ENCODE data around the gene INPP5F. TPM values are rescaled to one million over a fixed set of nuclear protein-coding genes. Genes with fewer than 3 reads are reported as not detected.

The INPP5F gene
- total RNA-seq, 1 donor from 2014 or later, result 40.9 TPM

DNA sequence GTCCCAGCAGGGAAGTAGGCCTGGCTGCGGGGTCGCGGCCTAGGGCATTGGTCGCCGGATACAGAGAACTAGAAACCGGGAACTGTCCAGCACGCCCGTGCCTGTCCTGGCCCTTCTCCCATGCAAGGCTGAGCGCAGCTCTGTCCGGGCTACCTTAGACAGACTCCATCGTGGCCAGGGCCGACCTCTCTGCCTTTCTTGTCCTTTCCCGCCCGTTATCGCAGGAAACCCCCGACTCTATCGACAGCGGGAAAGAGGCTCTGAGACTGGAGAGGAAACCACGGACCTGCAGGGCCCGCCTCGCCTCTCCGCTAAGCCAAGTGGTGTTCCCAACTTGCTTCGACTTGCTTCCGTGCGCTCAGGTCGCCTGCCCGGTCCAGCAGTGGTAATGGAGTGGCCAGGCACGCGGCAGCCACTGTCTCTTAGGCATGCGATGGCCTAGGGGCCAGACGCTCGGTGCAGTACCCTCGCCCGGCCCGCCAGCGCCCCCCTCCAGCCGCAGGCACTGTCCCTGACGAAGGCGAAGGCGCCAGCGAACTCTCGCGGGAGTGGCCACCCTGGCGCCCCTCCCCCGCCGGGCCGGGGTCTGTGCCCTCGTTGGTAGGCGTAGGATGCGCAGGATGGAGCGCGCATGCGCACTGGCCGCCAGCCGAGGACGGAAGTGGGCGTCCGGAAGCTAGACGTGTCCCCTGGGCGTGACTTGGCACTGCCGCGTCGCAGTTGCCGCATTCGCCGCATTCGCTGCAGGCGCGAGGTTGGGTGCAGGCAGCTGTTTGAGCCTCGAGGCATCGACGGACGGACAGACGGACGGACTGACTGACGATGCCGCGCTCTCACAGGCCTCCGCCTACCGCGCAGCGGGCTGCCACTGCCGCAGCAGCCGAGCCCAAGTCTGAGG lies 92.4 kb downstream of the INPP5F start:
- peak; percentile 92 for DNase-seq (ENCODE audit: low spot score)

DNA sequence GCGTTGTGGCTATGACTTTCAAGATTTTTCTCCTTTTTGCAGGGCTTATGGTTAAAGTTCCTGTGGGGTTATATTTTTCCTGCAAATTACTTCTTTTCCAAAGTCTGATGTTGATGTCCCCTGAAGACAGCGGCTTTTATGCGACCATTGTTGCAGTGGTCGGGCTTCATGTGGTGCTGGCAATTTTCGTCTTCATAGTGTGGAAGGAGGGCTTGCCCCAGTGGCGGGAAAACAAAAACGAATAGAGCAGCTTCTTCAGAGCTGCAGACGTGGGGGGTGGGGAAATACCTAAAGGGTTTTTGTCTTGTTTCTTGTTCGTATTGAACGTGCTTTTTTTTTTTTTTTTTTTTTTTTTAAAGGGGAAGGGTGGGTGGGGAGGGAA lies 93.0 kb downstream of the INPP5F start:
- peak; percentile 44 for DNase-seq (ENCODE audit: low spot score)

DNA sequence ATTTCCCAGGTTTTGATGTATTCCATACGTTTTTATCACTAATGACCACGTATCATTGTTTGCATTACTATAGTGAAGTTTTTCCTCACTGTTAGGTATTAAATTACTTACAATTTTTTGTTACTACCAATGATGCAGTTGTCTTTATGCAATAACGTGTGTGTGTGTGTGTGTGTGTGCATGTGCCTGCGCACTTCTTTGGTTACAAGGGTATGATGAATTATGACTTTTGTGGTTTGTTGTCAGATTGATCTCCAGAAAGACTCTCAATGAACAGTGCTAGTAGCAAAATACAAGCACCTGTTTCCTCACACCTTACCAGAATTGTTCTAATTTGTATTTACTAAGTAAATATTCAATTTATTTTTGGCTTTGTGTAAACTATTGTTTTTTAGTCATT lies 95.3 kb downstream of the INPP5F start:
- DNase-seq (ENCODE audit: low spot score), result no peak

DNA sequence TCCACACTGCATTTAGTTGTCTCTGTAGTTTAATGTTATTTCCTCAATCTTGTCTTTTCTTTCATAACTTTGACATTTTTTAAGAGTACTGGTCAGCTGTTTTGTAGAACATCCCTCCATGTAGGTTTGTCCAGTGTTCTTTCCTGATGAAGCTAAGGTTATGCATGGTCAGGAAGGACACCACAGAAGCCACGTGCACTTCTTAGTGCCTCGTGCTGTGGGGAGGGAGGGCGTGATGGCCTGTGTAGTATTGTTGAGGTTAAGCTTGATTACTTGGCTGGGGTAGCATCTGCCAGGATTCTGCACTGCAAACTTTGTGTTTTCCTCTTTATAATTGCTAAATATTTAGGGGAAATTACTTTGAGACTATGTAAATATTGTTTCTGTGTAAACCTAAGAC lies 98.4 kb downstream of the INPP5F start:
- no peak for DNase-seq (ENCODE audit: low spot score)

DNA sequence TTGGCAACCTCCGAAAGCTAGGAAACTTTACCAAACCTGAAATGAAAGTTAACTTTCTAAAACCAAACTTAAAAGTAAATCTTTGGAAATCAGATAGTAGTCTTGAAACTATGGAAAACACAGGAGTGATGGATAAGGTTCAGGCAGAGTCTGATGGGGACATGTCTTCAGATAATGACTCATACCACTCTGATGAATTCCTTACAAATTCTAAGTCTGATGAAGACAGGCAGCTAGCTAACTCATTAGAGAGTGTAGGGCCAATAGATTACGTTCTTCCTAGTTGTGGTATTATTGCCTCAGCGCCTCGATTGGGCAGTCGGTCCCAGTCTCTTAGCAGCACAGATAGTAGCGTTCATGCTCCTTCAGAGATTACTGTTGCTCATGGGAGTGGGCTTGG lies 100.9 kb downstream of the INPP5F start:
- DNase-seq (ENCODE audit: low spot score), result no peak

DNA sequence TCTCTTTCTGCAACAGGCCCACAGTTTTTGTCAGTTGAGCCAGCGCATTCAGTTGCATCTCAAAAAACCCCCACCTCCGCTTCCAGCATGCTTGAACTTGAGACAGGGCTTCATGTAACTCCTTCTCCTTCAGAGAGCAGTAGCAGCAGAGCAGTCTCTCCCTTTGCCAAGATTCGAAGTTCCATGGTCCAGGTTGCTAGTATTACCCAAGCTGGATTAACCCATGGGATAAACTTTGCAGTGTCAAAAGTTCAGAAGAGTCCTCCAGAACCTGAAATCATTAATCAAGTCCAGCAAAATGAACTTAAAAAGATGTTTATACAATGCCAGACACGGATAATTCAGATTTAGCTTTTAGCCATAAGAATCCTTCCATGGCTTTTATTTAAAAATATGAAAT lies 101.6 kb downstream of the INPP5F start:
- no peak for DNase-seq (ENCODE audit: low spot score)

DNA sequence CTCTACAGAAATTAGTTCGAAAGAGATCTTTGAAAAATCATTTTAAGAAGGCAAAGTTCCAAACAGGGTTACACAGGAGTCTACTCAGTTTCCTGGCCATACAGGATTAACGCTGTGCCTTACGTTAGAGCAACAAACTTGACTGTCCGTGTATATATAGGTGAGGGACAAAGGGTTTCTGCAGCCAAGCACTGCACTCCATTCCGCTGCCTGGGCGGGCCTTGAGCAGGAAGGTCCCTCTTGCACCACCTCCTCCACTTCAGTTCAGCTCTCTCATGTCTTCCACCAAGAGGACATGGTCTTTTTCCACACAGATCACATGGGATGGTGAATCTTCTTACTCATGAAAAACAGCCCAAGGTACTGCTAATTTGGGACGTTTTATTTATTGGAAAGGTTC lies 103.6 kb downstream of the INPP5F start:
- DNase-seq (ENCODE audit: low spot score), result no peak

DNA sequence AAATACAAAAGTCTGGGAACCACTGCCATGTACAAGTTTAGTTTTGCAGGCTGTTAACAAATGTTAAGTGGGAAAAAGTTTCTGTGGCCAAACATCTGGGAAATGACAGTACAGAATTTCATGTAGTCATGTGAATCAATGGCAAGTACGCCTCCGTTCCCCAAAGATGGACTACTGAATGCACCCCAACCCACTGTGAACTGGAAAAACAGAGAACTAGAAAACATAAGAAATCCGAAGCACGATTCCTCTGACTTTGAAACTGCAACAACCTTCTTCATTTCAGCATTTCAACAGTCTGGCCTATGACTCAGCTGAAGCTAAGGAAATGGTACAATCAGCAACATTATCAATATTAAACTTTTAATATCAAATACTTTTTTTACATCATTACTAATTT lies 105.0 kb downstream of the INPP5F start:
- DNase-seq (ENCODE audit: low spot score), result no peak

DNA sequence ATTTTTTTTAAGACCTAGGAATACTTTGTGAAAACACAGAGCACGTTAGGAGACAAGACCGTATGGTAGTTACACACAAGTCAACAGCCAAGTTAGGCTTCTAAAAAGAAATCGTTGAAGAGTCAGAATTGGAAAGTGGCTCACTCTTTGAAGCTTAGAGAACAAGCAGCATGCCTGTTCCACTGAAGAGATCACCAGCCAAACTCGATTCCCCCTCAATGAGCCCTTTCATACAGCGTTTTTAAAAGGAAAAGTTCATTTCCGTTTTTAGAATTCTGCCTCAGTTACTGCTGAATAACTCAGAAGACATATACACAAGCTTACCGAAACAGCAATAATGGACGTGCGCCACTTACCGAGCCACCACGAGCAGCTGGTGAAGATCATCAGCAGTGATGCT lies 105.8 kb downstream of the INPP5F start:
- DNase-seq (ENCODE audit: low spot score), result no peak

DNA sequence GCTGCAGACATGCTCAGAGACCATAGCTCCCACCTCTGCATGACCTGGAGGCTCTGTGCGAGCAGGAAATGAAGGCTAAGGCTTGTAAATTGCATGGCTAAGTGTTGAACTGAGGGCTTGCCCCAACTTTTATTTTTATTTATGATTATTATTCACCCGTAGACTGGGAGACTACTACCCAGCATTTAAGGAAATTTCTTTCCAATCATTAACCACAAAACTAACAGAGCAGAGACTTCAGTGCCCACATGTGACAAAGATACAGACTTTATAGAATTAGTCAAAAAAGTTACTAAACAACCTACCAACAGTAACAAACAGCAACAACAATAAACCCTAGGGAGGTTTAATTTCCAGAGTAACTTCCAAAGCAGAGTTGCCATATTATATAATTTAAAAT lies 107.1 kb downstream of the INPP5F start:
- DNase-seq (ENCODE audit: low spot score), result no peak

DNA sequence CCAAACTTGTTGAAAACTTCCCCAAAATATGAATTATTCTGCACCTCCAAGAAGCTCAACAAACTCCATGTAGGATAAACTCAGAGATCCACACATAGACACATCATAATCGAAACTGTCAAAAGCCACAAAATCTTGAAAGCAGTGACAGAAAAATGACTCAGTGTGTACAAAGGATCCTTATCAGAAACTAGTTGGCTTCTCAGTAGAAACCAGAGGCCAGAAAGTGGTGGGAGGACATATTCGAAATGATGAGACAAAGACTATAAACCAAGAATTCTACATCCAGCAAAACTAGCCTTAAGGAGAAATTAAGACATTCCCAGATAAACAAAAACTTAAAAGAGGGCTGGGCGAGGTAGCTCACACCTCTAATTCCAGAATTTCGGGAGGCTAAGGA lies 108.3 kb downstream of the INPP5F start:
- no peak for DNase-seq (ENCODE audit: low spot score)

DNA sequence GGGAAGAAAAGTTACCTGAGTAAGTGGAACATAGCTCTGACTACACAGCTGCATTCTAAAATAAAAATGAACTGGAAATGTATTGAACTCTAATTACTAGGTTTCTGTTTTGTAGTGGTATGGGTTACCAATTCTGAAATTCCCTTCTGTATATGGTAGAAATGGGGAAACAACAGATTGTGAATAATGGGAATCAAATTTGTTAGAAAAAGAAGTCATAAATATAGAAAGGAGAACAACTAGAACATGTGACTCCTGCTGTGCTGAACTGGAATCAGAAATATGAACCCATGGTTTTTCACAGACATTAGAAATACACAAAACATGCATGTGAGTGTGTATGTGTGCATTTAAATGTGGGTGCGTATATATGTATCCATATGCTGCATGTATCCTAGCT lies 119.8 kb downstream of the INPP5F start:
- no peak for DNase-seq (ENCODE audit: low spot score)

DNA sequence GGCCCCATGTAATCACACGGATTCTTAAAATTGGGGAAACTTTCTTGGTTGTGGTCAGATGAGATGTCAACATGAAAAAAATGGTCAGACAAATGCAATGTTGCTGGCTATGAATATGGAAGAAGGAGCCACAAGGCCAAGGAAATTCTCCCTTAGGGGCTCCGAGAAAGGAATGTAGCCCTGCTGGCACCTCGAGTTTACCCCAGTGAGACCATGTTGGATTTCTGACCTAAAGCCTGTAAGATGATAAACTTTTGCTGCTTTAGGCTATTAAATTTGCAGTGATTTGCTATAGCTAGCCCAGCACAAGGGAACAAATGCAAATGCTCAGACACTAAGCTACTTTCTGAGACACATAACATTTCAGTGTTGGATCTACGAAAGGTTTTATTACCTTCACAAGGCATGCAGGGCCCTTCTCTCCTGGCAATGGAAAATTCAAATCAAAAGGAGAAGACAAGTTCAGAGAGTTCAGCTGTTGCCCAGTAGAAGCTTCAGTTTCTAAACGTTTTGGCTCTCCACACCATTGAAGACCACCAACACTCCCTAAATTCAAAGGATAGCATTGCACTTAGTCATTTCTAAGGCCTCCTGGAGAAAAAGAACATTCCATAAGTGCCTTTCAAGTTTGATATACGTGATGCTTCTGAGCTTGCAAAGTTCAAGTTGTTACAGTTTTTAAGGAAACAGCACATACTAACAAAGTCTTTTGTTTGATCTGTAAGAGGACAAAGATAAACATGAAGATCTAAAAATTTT lies 123.4 kb downstream of the INPP5F start:
- peak; percentile 51 for DNase-seq (ENCODE audit: low spot score)

DNA sequence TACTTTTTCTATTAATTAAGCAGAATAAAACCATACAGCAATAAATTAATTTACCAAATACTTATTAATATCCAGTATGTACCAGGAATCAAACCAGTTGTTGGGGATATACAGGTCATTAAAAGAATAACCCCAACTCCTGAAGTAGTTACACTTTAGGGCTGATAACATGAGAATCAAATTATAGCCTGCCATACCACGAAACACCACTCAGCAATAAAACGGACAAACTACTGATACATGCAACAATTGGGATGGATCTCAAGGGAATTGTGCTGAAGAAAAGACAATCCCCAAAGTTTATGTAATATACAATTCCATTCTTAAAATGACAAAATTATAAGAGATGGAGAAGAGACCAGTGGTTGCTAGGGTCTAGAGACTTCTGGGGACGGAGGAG lies 124.1 kb downstream of the INPP5F start:
- DNase-seq (ENCODE audit: low spot score), result no peak

DNA sequence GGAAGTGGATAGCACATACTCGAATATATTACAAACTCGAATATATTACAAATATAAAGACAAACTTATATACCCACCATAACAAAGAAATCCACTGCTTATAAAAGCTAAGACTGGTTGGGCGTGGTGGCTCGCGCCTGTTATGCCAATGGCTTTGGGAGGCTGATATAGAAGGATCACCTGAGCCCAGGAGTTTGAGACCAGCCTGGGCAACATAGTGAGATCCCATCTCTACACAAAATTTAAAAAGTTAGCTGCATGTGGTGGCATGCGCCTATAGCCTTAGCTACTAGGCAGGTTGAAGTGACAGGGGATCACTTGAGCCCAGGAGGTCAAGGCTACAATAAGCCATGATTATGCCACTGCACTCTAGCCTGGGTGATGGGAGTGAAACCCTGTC lies 126.4 kb downstream of the INPP5F start:
- no peak for DNase-seq (ENCODE audit: low spot score)

DNA sequence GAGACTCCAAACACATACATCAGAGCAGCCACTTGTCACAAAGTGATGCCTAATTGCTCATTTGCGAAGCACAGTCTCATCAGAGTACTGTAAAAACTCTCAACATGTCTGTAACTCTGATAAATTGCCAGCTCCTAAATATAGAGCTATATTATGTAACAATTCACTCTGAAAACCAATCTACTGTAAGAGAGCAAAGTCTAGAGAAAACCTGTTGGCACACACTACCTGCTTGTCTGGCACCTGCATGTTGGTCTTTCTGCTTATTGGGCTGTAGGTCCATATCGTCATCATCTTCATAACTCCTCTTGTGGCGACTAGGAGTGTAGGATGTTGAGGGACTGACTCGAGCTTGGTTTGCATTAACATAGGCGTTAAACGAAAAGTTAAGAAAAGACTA lies 127.0 kb downstream of the INPP5F start:
- no peak for DNase-seq (ENCODE audit: low spot score)

DNA sequence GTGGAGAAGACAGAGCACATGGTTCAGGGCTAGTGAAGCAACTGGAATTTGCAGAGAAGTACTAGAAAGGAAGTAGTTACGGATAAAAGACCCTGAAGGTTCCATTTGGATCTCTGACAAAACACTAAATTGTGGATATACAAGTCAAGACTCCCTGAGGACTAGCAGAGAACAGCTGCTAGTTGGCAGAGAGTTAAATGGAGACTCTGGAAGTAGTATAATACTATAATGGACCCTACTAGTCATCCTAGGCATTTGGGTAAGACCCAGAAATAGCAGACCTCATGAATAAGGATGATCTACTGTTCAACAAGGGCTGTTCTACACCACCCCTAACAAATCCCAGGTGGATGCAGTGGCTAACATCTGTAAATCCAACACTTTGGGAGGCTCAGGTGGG lies 127.7 kb downstream of the INPP5F start:
- no peak for DNase-seq (ENCODE audit: low spot score)

DNA sequence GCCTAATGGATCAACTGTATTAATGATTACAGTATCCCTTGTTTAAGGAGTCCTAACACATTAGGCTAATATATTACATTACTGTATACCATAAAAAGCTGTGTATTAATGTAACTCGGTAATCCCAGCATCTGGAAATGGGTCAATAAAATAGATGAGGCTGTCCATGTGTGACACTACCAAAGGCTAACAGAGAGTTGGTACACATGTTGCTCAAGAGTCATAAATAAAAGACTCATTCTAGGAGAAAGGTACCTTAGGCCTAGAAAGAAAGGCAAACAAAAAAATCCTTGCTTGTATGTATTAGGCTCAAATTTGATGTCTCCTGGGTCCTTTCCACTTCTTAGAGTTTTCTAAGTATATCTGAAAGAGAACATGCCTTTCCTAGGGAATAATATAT lies 132.2 kb downstream of the INPP5F start:
- DNase-seq (ENCODE audit: low spot score), result no peak

DNA sequence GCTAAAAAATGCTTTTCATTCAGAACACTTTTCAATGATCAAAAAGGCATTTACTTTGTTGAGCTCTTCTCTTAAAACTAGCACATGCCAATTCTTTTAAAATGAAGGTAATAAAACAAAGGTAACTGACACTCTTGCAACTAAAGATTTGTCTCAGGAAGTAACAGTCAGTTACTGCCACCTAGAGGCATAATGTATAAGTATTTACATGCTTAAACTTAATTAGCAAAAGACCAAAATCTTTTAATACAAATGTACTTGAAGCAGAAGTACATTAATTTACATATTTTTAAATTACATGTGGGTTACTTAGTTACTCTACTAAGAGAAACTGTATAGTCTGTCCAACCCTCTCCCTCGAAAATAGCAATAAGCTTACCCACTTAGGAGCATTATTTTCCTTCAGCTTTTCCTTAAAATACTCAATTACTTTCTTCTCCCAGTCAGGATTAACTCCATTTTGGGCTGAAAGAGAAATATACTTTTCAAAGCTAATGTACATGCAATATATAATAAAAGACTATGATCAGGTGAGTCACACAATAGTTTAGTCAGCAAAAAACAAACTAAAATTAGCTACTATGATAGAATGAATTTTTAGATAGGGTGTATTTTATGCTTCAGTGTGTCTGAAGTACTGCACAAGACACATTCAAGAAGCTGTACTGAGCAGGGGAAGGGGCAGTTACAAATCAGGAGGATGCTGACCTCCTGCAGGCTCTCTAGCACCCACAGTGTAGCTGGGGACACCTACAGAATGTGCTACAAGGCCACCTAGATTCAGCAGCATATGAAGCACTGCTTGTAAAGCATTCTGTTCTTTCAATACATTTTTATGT lies 133.8 kb downstream of the INPP5F start:
- DNase-seq (ENCODE audit: low spot score), result peak; percentile 50

DNA sequence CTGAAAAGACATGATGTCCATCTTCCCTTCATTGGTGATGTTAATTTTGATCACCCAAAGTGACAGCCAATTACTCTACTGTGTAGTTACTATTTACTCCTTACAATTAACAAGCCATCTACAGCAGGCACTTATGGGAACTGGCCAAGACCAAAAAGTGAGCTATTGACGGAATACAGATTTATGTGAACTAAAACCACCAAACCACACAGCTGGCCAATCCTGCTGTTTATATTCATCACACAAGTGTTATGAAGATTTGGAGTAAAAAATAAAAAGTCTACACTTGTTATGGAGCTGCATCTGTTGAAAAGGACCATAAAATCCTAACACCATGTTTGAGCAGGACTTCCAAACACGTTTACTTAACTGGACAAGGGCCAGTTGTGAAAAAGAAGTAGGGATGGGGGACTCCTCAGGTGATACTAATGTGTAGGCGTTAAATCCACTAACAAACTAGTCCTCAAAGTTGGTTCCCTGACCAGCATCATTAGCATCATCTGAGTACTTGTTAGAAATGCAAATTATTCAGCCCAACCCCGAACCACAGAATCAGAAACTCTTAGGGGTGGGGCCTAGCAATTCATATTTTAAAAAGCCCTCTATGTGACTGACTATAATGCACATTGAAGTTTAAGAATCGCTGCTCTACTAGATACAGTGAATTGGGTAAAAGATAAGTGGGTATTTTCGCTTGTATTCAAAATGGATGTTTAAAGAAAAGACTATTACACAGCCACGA lies 135.2 kb downstream of the INPP5F start:
- no peak for DNase-seq (ENCODE audit: low spot score)

DNA sequence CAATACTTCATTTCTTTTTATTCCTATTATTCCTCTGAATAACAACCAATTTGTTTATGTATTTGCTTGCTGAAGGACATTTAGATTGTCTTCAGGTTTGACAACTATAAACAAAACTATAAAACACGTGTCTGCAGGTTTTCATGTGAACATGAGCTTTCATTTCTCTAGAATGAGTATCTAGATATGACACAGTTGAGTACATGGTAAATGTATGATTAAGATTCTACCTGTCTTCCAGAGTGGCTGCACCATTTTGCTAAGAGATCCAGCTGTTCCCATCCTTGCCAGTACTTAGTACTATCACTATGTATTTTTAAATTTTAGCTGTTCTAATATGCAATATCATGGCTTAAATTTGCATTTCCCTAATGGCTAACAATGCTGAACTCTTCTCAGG lies 136.7 kb downstream of the INPP5F start:
- no peak for DNase-seq (ENCODE audit: low spot score)
